Skeletal muscle cell (primary cell): Measurements from ENCODE around the gene VAV2.

Experiments
- DNase-seq: peaks from one replicate; pipeline ENCODE4 v3.0.0-alpha.2; 2010; ENCODE audit warnings: low read depth
- H3K4me3 ChIP-seq: 2 replicates; pipeline ENCODE4 v1.5.1; 2011; ENCODE audit warnings: low read depth, mild to moderate bottlenecking, control low read depth, low read length, moderate library complexity

Gene VAV2

DNA sequence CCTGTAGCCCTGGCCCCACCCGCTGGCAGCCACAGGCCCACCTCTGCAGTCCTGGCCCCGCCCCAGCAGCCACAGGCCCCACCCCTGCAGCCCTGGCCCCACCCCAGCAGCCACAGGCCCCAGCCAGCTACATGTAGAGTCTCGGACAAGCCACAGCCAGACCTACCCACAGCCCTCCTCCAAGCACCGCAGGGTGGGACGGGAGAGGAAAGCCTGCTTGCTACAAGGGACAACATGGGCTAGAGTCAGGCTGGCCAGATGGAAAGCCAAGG, 204.4 kb downstream of the VAV2 start:
- DNase-seq, result no peak
- no peak overlapping the region for H3K4me3 ChIP-seq

DNA sequence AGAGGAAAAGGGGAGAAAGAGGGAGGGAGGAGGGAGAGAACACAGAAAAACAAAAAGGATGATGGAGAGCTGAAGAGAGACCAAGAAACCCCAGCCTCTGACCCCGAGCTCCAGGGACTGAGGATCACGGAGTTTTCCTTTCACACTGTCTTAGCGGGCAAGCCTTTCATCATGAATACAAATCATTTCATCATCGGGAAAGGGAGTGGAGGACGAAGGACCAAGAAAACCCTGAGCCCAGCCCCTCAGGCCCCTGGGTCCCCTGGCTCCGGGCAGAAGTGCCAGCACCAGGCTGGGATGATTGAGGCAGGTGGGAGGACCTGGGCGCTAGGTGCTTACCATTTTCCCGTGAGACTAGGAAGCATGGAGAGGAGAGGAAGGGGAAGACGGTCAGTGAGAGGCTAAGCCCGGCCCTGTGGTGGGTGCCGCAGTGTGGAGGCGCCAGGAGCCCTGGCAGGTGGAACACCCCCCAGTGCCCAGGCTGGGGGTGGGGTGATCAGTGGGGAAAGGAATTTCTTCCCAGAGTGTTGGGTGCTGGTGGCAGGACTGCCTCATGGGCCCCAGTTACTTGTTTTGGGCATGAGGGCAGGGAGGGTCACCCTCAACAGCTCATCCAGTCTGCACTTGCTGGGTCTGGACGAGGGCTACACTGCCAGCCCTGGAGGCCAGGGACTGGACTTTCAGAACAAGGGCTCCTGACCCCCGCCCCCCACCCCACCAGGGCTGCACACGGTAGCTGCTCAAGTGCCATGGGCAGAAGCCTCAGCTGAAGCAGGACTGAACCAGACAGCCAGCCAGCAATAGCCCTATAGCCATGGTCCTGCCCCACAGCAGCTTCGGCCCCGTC, 205.0 kb downstream of the VAV2 start:
- no peak overlapping the region for H3K4me3 ChIP-seq
- DNase-seq, result no peak

DNA sequence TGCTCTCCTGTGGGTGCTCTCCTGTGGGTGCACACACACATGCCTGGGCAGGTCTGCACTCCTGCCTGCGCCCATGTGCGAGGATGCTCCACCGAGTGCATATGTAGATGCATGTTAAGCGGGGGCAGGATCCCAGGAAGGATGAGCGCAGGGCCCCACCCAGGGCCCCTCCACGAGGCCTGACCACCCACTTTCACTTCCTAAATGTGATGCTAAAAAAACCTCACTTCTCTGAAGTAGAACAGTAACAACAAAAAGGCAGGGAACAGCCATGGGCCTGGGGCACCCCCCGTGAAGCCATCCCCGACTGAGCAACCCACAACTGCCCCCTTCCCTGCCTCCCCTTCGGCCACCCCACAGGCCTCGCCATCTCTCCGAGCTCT, 205.8 kb downstream of the VAV2 start:
- no peak for DNase-seq

DNA sequence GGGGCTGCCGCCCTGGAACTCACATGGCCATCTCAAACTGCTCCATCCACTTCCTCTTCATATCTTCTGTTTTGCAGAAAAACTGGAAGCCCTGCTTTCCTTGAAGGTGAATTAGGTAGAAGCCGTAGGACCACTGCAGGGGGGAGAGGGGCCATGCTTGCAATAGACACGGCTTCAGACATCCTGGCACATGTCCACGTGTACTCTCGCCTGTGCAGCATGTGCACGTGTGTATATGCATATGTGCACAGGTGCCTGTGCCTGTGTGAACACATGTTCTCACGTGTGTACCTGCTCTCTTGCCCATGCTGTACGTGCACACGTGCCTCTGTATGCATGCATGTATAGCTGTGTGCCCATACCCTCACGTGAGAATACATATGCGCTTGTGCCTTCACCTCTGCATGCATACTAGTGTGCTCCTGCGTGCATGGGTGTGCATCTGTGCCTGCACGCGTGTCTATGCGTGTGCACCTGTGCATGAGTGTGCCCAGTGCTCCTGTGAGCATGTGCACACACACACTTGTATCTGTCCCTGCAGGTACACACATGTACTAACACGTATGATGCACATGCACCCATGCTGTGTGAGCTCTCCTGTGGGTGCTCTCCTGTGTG, 206.3 kb downstream of the VAV2 start:
- H3K4me3 ChIP-seq, result no peak overlapping the region
- no peak for DNase-seq

More for the DNA sequence above, 205.8 kb downstream of the VAV2 start:
- no peak overlapping the region for H3K4me3 ChIP-seq

DNA sequence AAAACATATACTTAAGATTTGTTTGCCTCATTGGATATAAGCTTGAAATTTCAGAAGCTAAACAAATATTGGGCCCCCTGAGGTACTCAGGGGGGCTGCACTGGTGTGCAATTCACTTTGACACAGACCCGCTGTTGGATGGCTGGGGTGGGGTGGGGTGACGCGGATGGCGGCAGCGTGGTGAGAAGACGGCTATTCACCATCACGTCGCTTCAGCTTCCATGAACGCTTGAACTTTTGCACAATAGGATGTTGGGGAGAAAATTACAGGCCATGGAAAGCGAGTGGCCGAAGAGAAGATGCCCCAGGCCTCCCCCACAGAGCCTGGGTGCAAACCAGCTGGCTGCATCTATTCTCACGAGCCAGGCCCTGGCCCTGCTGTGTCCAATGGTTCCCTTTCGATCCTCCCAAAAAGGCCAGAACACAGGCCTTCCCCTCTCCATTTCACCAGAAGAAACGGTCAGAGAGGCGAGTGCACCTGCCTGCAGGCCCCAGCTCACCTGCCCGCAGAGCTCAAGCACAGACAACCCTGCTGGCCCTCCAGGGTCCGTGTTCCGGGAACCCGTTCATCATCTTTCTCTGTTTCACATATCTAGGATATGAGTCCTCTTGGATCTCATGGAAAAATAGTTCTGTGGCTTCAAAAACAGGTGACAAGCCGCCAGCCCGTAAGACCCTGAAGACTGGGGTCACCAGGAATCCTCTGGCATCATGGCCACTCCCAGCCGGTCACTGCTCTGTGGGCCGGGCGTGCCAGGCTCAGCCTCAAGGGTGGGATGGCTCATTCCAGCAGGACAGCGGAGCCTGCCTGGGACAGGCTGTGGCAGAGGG, 207.2 kb downstream of the VAV2 start:
- no peak for DNase-seq
- no peak overlapping the region for H3K4me3 ChIP-seq

DNA sequence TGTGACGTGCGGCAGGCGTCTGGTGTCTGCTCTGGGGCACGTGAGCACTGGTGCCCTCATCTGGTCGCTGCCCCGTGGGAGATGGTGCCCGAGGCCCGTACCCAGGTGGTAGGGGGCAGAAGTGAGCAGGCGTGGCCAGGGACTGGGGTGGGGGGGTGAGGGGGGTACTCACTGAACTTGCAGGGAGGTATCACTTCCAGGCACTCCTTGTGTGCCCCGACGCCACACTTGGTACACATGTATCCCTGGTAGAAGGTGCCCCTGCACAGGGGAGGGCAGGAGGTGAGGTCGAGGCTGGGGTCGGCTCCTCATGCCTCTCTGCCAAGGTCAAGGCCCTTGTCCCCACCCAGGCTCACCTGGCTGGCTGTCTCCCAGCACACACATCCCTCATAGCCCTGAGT, 208.8 kb downstream of the VAV2 start:
- no peak for DNase-seq
- no peak overlapping the region for H3K4me3 ChIP-seq

DNA sequence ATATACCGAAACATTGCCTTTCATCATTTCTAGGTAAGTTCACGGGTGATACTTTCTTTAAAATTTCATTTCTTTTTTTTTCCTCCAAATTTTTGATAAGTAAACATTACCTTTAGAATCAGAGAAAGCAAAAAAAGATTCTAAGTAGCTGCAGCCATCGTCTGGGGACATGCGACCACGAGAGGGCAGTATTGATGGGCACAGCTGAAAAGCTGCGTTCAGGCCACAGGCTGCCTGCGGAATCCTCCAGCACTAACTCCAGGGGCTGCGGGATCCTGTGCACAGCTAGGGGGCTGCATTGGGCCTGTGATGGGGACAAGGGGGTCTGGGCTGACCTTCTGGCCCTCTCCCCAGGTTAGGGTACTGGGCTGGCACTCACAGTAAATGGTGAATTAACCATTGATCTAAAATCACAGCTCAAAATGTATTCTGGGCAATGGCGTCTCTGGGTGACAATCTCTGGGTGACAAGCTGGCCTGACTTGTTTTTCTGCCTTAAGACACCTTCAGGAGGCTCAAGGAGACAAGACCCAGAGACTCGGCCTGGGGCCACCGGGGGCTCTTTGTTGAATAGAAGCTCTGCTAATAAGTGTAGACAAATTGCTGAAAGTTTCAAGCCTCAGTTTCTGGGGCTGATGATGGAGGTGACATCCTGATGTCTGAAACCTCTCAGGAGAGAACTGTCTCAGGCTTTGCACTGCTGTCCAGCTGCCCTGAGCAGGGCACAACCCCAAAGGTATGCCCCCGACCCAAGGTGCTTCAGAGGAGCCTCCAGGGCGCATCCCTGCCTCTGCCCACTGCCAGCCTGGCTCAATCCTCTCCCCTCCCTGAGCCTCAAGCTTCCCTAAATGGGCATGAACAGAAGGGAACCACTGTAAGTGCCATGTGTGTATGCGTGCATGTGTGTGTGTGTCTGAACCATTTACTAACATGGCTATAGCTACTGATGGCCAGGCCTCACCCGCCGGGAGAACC, 209.7 kb downstream of the VAV2 start:
- no peak for DNase-seq
- no peak overlapping the region for H3K4me3 ChIP-seq

DNA sequence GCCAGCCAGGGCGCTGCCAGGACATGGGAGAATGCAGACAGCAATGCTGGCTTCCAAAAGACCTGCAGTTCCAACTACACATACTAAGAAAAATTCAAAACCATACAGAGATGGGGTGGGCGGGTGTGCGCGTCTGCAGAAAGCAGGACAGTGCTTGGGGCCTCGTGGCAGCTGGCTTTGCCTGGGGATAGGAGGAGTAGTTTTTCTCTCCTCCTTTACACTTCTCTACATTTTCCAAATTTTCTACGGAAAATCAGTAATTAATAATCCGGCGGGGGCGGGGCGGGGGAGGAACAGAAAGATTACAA, 210.3 kb downstream of the VAV2 start:
- no peak for DNase-seq
- no peak overlapping the region for H3K4me3 ChIP-seq

DNA sequence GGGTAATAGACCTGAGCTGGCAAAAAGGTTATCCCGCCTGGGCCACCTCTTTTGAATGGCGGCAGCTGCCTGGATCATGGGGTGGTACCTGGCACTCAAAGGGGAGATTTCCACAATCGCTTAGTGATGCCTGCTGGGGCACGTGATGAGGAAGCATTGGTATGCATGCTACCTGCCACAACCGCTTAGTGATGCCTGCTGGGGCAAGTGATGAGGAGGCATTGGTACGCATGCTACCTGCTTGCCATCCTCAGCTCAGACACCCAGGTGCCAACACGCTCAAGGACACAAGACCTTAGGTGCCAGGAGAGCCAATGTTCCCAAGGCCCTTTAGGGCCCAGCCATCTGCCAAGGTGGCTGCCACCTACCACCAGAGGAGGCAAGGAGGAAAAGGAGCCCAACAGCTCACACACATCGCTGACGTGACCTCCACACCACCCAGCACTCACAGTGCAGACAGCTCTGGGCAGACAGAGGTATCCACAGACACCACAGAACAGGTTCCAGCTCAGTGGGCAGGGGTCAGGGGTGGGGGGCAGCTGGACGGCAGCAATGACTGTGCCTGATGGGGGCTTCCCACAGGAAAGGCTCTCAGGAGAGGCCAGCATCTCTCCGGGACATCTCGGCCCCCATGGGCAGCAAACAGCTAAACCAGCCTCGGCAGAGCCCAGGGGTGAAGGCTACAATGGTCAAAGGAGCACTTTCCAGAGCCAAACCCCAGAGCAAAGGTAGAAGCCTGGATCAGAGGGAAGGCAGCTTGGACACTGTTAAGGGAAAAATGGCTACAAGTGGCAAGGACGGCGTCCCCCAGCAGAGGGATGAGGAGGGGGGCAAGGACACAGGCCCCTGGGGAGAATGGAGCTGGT, 210.9 kb downstream of the VAV2 start:
- no peak for DNase-seq
- no peak overlapping the region for H3K4me3 ChIP-seq

DNA sequence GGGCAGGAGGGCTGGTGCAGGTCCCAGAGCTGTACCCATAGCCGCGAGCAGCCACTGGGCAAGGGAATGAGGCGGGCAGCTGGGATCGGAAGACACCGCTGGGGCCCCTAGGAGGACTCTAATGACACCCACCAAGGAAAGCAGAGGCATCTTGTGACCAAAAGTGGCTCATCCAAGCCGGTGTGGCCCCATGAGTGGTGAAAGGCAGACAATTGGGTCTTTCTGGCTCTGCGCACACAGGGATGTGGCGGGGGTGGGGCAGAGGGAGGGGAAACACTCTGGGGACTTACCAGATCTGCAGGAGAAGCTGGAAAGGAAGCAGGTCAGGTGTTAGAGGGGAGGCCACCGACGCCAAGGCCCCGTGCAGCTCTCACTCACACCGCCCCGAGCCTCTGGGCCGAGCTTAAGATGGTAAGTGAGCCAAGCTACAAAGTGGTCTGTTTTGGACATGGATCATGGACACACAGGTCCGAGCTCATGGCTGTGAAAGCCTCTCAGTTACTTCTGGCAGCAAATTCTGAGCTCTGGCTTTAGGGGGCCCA, 211.6 kb downstream of the VAV2 start:
- DNase-seq, result no peak
- no peak overlapping the region for H3K4me3 ChIP-seq

DNA sequence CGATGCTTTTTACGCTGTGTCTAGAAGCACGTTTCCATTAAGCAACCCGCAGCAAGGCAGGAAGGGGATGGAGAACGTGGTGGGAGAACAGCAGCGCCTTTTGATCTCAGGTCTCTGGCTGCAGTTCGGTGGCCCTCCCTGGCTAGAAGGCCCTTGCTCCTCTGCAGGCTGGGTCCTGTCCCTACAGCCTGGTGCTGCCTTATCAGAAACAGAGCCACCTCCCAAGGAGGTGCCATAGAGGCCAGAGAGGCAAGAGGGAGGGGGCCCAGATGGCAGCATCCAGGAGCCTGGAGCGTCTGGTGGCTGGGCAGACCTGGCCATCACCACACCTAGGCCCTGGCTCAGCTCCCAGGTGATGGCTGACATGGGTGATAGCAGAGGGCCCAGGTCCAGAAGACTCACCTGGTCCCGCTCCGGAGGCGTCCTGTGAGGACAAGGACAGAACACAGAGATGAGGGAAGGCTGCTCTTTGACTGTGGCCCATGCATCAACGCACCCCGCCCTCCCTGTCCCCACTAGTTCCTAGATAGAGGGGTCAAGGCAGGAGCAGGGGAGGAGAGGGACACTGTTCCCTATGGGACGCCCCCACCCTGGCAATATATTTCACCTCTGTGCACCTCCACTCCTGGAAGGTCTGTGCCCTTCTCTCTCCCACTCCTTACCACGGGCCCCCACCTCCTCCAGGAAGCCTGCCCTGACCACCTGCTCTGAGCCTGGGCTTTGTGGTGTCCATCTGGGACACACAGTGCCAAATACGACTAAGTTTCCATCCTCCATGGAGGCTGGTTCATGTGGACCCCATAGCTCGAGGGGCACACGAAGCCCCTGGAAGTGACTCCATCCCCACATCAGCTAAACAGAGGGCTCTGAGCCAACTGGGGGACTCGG, 212.4 kb downstream of the VAV2 start:
- DNase-seq, result no peak

DNA sequence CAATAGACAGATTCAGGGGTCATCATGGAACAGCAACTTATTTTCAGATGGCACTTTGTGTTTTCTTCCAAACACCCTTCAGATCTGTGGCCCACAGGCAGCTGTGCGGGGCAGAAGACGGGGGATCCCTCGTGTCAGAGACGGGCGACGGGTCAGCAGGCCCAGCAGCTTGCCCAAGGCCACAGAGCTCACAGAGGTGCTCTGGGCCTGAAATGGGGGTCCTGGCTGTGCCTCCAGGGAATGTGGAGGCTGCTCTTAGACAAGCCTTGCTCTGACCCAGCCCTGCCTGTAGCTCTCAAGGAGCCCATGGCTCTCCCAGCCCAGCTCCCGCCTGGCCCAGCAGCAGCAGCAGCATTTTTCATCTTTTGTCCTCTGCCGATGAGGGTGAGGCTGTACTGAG, 213.0 kb downstream of the VAV2 start:
- H3K4me3 ChIP-seq, result no peak overlapping the region
- no peak for DNase-seq

More for the DNA sequence above, 212.4 kb downstream of the VAV2 start:
- no peak overlapping the region for H3K4me3 ChIP-seq

DNA sequence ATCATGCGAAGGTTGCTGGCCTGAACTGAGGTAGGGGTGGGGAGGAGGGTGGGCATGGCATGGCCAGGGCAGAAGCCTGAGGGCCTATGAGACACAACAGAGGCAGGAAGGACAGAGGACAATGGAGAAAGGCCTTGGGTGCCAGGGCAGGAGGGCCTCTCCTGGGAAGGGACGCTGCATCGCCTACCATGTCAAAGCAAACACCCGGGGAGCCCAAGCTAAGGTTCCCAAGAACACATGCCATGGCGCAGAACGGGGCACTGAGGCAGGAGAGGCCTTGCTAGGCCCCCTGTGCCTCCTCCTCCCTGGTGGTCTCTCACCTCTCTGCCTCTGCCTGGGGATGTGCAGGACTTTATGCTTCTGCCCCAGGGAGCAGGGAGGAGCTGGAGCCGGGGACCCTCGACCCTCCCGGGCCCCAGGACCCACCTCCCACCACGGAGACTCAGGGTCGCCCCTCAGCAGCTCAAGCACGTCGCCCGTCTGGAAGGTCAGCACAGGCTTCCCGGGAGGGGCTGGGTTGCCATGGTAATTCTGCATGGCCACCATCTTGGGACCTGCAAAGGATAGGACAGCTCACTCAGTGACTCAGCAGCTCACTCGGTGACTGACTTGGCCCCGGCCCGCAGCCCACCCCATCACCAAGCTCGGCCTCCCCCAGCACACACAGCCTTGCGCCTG, 213.6 kb downstream of the VAV2 start:
- no peak for DNase-seq
- H3K4me3 ChIP-seq, result no peak overlapping the region

DNA sequence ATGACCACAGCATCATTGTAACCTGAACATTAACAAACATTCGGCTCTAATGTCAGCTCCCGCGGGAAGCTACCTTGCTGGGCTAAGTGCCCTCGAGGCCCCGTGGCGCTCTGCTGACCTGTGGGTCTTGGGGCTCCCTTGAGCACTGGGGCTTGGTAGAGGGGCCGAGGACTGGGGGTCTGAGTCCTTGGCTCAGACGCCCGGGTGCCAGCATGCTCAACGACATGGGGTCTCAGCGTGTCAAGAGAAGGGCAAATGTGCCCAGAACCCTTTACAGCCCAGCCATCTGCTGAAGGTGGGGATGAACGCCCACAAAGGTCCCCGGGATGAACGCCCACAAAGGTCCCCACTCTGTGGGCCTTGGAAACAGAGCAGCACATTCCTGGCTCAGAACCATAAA, 214.3 kb downstream of the VAV2 start:
- H3K4me3 ChIP-seq, result no peak overlapping the region
- DNase-seq, result no peak

DNA sequence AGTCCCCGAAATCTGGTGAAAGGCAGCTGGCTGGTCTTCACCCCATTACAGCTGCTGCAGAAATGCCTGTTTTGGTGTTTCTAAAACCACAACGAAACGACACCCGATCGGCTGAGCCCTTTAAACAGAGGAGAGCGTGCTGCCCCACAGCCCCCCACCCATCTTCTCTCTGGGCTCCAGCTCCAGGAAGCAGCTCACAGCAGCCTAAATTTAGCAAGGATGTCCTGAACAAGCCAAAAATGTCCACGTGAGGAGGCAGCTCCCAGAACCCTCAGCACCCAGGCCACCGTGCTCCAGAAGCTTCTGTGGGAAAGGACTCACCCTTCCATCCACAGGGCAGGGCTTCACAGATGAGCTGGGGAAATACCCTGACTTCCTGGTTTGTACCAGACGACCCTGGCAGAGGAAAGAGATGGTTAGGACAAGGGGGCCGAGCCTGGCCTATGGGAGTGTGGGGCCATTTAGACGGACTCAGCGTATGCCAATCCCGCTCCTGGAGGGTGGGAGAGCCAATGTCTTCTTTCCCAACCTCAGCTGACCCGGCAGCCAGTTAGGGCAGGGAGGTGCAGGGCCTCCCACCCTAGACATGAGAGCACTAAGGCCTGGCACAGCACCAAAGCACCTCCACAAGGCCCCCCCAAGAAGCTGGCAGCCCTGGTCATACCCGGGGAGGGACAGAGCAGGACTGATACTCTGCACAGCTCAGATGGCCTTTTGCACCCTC, 214.9 kb downstream of the VAV2 start:
- no peak overlapping the region for H3K4me3 ChIP-seq
- no peak for DNase-seq
